Stimulated activated CD8-positive, alpha-beta memory T cell treated with anti-CD3 and anti-CD28 coated beads, Interleukin-4, amount 100 ng/mL, for 1 hour (primary cell): ENCODE measurements around the gene SLCO2A1.

Experiments used
- DNase-seq, 2 donors: peaks; one replicate each; pipeline ENCODE4 v3.0.0-alpha.2; 2020; ENCODE audit warnings: low read depth in 2 of 2, low spot score in 1 of 2

SLCO2A1 gene

DNA sequence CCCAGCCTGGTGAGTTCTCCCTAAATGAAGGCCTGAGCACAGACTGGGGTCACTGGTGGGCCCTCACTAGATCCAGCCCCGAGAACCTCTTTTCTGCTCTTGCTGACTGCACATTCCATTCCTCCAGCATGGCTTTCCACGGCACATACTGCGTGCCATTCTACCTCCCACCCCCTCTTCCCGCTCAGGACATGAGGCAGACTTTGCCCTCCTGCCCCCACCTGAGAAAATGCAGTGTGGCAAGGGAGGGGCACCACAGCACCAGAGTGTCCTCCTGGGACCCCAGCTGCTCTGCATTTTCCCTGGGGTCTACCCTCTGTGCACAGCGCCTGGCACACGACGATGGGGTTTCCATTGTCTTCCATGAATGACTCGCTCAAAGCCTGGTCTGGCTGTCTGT lies 6.1 kb upstream of the SLCO2A1 start:
- no peak for DNase-seq

DNA sequence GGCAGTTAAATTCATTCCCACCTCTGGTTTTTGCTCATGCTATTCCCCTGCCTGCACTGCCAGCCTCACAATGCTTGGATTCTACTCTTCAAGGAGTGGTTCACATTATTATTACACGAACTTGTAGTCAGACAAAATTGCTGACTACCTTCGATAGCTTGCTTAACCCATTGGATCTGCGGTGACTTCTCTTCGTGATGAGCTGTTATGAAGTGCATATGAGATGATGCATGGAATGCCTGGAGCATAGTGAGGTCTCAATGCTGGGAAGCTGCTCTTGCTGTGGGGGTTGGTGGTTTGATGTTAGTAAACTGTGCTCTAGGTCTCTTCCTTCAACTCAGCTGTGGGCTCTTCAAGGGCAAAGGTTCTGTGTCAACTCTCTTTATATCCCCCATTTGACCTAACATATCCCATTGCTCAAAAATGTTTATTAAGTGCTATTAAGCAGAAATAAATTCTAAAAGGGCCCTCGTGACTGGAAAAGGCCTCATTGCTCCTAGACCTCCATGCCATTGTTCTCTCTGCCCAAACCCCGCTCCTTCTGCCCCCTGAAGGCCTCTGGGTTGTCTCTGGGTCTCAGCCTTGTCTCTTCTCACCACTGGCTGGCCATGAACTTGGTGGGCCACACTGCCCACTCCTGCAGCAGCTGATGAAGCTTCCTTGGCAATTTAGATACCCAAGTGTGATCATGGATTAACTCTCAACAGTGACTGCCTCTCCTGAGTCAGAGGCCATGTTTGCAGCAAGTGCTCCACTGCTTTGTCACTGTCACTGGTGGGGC lies 4.5 kb upstream of the SLCO2A1 start:
- no peak for DNase-seq

DNA sequence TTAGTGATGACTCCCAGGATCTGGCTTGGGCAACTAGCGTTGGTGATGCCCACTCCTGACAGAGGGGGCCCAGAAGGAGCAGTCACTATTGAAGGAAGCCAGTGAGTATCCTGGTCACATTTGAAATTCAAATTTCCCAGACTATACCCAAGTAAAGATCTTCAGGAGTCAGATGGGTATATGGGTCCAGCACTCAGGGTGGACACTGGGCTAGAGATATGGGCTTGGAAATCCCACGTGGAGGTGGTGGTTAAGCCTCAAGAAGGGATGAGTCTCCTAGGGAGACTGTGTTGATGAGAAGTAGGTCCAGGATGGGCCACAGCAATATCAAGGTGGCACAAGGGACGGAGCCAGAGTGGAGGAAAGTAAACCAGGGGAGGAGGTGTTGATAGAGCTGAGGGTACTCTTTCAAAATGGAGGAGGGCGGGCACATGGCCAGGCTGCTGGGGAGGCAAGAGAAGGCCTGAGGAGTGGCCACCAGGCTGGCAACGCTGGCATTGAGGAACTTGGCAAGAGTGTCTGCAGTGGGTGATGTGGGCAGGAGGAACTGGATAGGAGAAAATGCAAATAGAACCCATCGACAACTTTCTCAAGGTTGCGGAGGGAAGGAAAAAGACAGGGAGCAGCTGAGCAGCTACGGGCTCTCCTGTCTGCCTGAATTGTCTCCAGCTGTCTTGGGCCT lies 3.7 kb upstream of the SLCO2A1 start:
- no peak for DNase-seq

DNA sequence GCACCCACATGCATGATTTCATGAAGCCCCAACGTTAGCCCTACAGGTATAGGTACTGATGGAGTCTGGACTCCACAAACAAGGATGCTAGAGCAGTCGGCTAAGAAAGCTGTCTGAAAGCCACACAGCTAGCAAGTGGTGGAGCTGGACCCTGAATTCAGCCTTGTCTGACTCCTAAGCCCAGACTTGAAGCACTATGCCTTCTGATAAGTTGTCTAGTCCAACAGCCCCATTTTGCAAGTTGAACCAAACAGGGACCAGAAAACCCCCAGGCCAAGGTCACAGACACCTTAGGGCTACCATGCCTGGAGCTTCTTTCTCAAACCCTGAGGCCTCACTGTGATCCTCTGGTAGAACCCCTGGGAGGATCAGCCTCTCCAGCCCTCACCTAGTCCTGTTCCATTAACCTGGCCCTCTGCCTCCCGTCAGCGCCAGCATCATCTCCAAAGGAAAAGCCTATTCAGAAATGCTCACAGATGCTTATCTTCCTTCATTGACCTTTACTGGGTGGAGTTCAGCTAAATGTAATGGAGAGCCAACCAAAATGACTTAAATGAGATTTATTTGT lies 1.7 kb upstream of the SLCO2A1 start:
- DNase-seq = no peak

DNA sequence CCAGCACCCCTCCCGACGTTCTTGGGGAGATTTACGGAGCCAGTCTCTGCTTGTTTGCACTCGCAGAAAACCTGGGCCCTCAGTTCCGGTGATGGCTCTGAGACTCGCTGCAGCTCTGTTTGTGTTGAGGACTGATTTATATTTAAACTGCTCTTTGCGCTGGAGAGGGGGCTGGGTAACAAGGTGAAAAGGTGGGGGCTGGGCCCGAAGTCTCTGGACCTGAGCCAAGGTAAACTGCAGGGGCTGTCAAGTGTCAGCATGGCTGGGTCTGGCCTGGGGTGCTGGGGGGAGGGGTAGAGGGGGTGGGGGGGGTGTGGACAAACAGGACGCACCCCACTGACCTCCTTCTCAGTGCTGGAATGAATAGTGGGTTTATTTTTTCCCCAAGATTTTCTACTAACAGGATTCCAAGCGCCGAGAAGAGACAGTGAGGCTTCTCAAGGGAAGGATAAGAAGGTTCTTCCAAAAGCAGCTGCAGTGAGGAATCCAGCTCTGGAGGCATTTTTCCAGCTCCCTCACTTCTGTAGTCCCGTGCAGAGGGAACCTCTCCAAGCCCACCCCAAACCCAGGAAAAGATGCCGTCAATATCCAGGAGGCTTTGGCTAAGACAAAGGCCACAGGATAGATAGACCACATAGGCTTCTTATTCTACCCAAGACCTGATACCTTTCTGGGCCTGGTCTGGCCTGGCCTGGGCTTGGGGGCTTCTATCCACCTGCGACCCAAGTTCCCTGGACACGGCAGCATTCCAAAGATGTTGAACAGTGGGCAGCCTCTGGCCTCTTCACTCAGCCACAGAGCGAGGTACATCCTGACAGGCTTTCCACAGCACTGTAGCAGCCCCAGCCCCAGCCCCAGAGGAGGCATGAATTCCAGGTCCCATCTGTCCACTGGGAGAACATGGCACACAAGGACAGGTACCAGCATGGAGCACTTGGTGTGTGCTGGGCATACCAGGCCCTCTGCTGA lies 938 bp upstream of the SLCO2A1 start:
- DNase-seq = no peak

DNA sequence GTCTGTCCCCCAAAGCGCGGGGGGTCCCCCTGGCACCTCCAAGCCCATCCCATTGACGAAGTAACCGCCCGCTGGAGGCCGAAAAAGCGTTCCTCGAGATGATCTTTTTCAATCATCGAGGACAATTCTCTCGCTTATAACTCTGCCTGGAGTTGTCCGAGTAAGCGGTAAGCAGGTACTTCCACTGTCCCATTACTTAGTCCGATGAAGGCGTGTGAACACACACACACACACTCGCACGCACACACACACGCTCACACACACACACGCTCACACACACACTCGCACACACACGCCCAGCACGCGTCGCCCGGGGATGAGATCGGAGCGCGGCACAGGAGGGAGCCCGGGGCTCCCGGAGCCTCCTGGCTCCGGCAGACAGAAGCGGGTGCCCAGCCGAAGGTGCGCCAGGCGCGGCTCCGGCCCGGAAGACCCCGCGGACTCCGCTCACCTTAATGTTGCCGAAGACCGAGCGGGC lies 430 bp downstream of the SLCO2A1 start:
- no peak for DNase-seq

DNA sequence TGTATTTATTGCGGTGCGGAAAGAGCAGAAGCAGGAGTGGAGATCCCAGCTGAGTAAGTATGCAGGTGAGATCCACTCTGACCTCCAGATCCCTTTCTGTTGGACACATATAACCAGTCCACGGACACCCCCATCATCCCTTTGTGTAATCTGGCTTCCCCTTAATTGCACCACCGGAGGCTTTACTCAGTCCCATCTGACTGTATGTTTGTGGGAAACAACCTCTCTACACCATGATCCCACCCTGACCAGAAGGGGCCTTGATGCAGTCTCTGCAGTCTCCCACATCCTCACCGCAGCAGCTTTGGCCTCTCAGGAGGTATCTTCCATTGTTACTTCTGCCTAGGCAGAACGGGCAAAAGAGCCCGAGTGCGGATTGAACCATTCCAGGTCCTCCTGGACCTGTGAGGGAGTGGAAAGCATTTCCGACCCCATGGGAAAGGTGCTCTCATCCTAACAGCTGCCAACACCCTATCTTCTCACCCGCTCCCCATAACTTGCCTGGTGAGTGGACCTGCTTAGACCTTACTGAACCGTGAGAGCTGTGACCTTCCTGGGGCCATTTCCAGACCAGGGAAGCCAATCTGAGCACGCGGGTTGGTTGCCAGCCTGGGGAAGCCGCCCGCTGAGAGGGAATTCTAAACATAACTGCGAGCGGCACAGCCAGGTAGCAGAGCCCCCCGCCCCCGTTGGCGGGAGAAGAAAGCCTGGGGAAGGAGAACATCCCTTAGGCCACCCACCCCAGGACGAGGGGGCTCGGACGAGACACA lies 1.1 kb downstream of the SLCO2A1 start:
- no peak for DNase-seq

DNA sequence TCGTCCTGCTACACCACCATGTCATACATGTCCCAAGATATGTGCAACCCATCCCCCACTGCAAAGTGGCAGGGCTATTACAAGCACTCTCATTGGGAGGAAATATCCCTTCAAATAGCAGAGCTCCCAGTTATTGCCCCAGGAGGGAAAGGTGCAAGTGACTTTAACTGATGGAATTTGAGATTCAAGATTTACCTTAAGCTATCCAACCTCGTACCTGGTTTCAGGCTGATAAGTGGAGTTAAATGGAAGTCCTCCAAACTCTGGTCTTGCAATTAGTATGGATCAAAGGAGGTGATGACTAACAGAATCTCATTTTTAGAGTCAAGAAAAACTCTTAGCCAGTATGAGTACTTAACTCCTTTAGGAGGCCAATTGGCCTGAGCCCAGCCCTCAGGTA lies 2.1 kb downstream of the SLCO2A1 start:
- DNase-seq = no peak

DNA sequence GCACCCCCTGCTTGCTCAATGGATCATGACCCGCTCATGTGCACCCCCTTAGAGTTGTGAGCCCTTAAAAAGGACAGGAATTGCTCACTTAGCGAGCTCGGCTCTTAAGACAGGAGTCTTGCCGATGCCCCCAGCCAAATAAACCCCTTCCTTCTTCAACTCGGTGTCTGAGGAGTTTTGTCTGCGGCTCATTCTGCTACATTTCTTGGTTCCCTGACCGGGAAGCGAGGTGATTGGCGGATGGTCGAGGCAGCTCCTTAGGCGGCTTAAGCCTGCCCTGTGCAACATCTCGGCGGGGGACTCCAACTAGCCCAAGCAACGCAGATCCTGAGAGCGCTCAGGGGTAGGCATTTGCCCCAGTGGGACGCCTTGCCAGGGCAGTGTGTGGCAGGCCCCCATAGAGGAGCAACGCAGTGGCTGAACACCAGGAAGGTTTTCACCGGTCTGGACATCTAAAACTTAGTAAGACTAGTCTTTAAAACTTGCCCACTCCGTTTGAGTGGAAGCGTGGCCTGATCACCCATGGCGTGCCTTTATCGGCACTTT lies 9.5 kb downstream of the SLCO2A1 start:
- DNase-seq = no peak

DNA sequence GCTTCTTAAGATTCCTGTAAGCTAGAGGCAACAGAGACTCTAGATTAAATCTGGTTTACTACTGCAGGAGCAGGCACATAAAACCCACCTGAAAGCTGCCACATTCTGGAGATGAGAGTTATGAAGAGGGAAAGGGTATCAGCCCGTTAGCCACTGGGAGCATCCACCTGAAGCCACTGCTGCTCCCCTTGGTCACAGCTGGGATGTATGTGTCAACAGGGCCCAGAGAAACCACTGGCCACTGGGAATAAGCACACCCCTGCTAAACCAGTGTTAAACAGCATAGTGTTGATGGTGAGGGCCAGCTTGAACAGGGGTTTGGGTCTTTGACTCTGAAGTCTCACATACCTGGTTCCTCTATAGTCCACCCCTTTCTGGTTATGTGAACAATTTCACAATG lies 10.9 kb downstream of the SLCO2A1 start:
- no peak for DNase-seq

DNA sequence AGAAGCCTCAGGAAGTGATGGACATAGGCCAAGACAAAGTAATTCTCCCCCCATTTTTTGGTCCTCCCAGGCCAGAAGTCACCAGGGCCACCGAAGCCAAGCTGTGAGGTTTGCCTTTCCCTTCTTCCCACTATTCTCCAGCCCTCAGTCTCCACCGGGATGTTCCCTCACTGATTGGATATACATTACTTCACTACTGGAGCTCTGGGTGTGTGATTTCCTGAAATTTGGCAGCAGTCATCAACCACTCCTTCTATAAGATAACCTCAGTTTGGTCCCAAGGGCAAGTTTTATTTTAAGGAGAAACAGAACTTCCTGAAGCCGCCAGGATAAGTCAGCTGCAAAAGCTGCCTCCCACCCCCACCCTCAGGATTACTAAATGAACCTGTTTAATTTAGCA lies 11.3 kb downstream of the SLCO2A1 start:
- DNase-seq = no peak

DNA sequence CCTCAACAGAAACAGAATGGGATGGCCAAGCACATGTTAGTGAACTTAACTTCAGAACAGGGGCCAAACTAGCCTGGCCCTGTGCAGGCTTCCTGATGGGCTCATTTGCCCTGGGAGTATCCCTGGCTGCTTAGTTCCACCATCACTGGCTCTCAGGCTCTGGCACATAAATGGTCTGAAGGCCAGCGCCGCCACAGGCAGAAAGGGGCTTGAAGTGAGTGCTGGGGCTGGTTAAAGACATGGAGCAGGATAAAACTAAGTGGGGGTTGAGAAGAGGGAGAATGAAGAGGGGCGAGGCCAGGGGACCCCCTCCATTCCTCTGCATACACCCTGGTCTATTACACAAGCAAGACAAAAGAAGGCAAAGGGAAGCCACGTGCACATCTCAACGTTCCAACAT lies 12.2 kb downstream of the SLCO2A1 start:
- no peak for DNase-seq

DNA sequence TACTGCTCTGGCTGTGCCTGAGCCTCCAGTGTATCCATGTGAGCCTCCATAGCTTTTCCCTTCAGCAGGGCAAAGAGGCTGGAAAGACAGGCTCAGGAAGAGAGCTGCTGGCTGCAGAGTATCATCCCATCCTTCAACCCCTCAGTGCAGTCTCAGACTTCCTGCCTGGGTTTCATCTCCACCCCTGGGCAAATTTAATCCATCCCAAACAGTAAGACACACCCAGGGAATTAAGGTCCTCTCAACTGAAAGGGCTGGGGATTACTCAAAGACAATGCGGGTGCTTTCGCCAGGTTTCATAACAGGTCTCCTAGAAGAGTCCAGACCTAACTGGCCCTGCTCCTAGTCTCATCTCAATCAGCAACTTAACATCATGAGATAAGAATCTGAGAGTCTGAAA lies 15.5 kb downstream of the SLCO2A1 start:
- no peak for DNase-seq

DNA sequence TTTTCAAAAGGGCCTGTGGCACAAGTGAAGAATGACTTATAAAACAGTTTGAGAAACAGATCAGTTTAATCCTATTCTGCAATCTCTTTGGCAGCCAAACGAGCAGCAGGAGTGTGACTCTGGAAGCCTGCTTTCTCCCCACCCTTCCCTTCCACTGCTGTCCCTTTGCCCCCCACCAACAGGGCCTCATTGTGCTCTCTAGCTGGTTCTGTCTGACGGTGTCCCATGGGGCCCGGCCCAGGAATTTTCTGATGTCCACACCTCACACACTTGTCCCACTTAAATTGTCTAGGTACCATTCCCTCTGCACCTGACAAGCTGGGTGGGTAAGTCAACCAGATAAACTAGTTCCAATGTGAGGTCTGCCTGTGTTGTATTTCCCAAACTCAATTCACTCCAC lies 16.4 kb downstream of the SLCO2A1 start:
- DNase-seq = no peak

DNA sequence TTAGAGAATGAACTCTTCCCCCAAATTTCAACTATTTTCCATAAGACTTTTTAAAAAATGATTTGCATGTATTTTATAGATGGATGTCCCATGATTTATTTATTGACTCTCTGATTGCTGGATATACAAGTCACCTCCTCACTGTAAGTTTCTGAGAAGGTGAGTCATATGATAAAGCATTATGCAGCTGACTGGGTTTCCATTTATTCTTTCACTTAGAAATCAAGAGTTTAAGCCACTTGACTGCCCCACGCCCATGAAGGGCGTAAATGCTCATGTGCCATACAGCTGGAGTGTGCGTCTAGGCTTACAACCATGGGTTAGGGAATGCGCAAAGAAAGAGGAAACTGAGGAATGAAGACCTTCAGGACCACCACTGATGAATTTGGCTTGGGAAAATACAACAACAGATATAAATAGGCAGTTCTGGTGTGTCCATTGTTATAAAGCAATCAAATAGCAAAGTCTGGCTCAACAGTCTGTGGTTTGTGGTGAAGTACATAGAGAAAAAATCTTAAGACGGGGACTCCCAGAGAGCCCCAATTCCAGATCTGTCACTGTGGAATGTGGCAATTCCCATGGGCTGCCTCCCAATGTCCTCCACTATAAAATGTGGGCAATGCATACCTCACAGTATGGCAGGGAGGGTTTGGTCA lies 20.3 kb downstream of the SLCO2A1 start:
- DNase-seq = no peak

DNA sequence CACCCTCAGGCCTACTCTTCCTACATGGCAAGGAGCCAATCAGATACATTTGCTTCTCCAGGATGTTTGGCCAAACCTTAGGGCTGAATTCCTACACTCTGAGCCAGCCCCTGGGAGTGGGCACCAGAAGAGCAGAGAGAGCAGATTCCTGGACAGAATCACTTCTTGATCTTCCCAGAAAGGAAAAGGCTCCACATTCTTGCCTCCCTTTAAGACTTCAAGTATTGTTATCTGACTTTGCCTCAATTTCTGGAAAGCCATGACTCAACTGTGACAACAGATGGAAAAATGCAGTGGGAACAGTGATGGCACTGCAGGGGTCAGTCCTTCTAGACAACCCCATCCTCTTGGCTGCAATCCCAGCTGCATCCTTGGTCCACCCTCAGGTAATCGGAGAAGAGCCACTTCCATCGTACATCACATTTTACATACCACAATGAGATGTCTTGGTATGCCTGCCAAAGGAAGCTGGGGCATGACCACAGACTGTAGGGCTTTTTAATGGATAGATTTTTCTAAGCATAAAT lies 21.0 kb downstream of the SLCO2A1 start:
- DNase-seq = no peak

DNA sequence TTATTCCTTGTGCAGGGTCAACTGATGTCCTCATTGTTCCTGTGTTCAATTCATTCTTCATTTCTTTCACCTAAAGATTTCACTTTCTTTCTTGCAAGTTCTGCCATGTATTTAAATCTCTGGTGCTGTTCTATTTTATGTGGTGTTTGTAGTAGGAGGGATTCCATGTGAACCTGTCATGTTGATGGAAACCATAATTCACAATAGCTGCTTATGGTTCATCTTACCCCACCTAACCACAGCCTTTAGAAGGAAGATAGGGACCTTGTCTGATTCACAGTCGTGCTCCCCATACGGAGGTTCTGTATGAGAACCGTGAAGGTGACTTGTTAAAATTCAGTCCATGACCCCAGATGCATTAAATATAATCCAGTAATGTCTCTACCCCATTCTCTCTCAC lies 21.9 kb downstream of the SLCO2A1 start:
- no peak for DNase-seq

DNA sequence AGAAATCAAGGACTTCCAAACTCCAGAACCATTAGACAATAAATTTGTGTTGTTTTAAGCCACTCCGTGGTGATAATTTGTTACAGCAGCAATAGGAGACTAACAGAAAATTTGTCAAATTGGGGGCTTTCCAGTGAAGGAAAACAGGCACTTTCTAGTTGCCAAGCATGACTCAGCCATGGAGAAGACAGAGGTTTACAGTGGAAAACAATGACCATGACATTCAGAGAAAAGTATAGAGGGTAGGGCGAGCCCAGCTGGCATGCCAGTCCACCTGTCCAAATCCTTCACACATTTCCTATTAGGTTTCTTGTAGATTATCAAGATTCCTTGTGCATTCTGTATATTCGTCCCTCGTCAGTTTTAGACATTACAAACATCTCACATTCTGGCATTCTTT lies 24.9 kb downstream of the SLCO2A1 start:
- DNase-seq = no peak

DNA sequence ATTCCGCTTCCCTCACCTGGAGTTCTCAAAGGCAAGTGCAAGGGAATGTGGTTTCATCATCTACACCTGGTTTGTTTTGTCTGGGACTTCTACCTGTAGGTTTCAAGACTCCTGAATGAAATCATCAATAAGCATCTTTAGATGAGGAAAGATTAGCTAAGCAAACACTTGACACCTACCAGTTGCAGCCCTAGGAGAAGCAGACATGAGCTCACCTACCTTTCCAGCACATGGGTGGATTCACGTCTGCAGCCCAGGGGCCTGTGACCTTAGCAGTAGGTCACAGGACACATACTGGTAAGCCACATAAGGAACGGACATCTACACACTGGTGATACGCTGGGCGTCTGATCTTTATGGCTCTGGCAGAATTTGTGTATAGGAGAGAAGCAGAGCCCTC lies 26.7 kb downstream of the SLCO2A1 start:
- DNase-seq = no peak
